Coronary artery (tissue), 2 donors: ENCODE data around the gene PPM1H.

ENCODE experiments used
- DNase-seq: peaks from one replicate; pipeline ENCODE4 v3.0.0-alpha.2; 2017; ENCODE audit warnings: low spot score
- H3K27ac ChIP-seq, 2 donors: fragments of 200-600 bp; sonication (generic); one replicate each; pipeline ENCODE4 v1.5.1; 2016 to 2019
- H3K4me3 ChIP-seq: fragments of 200-600 bp; sonication (generic); 2 replicates; pipeline ENCODE4 v1.5.1; 2016; ENCODE audit warnings: mild to moderate bottlenecking, moderate library complexity
- TF ChIP-seq, protein P1 (sequence below): fragments of 200-600 bp; sonication (generic); IDR thresholded peaks from one replicate; pipeline ENCODE4 v1.5.1; 2019; ENCODE audit warnings: antibody characterized with exemption

The PPM1H gene

DNA sequence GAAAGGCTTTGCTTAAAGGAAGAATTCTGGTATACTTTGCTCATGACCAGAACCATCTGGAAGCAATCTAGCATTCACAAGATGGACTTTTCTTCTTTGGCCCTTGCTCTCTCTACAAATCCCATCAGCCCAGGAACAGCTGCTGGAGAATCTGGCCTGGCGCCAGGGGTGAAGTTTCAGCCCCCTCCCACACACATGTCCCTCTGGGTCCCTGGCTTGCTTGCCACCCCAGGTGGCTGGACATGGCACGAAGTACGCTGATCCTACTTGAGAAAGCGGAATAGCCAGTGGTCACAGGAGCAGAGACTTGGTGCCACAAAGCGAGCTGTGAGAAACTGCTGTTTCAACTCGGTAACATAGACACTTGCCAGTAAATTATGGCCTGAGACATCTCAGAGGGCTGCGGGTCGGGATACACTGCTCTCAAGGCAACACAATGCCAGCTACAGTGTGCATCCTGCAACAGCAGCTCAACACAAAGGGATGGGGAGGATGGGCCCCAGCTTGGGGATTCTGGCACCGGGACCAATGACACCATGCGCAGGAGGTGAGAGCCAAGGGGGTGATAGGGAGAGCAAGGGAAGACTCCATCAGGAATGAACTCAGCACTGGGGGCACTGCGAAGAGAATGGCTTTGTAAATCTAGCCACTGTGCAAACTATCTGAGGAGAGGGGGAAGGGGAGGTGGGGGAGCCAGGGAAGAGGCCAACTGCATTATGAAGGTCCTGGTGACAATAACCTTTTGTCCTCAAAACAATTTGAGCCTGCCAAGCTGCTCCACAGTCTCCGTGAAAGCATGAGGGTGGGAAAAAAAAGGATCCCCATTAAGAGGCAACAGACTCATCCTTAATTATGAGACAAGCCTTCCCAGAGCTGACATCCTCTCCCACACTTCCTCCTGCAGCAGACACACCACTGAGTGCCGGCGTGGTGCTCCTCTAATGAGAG lies 219.9 kb downstream of the PPM1H start:
- DNase-seq: no peak
- H3K27ac ChIP-seq: peak overlapping the region in 1 of 2 donors; percentile 62
- TF ChIP-seq, protein P1, sequence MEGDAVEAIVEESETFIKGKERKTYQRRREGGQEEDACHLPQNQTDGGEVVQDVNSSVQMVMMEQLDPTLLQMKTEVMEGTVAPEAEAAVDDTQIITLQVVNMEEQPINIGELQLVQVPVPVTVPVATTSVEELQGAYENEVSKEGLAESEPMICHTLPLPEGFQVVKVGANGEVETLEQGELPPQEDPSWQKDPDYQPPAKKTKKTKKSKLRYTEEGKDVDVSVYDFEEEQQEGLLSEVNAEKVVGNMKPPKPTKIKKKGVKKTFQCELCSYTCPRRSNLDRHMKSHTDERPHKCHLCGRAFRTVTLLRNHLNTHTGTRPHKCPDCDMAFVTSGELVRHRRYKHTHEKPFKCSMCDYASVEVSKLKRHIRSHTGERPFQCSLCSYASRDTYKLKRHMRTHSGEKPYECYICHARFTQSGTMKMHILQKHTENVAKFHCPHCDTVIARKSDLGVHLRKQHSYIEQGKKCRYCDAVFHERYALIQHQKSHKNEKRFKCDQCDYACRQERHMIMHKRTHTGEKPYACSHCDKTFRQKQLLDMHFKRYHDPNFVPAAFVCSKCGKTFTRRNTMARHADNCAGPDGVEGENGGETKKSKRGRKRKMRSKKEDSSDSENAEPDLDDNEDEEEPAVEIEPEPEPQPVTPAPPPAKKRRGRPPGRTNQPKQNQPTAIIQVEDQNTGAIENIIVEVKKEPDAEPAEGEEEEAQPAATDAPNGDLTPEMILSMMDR: no peak
- no peak overlapping the region for H3K4me3 ChIP-seq

DNA sequence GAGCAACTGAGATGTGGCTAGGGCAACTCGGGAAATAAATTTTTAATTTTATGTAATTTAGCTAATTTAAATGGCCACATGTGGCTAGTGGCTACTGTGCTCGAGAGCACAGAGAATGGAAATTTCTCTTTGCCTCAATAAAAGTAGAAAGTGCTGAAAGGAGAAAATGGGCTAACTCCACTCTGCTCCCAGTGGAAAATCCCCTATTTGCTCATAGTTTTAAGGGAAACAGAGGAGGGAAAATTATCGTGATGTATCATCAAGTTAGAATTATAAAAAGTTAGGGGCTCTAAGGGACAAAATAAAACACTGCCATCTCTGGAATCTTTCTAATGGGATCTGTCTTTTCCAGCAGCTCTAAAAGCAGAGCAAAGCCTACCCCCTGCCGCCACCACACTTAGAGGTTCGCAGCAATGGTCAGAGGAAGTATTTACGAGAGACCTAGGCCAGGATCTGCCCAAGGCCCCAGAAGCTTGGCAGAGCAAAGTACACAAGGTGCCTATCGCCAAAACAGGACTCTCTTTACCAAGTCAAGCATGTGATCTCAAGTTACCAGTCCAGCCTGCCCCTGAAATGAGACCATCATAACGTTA lies 220.7 kb downstream of the PPM1H start:
- no peak for DNase-seq
- TF ChIP-seq, protein P1: no peak
- Histone ChIP-seq H3K27ac (peak overlapping the region in 1 of 2 donors; percentile 62), H3K4me3 (no peak overlapping the region)

- TF ChIP-seq, protein P1: no peak
- no peak overlapping the region for H3K4me3 ChIP-seq
- no peak overlapping the region for H3K27ac ChIP-seq
- DNase-seq: no peak
Measured at GRCh38 chr12:62713723-62714122, 221.2 kb downstream of the PPM1H start.

- Histone ChIP-seq H3K4me3 (no peak overlapping the region), H3K27ac (peak overlapping the region in 1 of 2 donors; percentile 20)
- TF ChIP-seq, protein P1: no peak
- no peak for DNase-seq
Measured at GRCh38 chr12:62712681-62713573, 222.0 kb downstream of the PPM1H start.

GRCh38 chr12:62711631-62712241 lies 223.2 kb downstream of the PPM1H start:
- Histone ChIP-seq H3K27ac (no peak overlapping the region), H3K4me3 (no peak overlapping the region)
- no peak for DNase-seq
- TF ChIP-seq, protein P1: no peak

- DNase-seq: no peak
- no peak overlapping the region for H3K4me3 ChIP-seq
- TF ChIP-seq, protein P1: no peak
- H3K27ac ChIP-seq: no peak overlapping the region
Measured at GRCh38 chr12:62709311-62709710, 225.6 kb downstream of the PPM1H start.
